Endothelial cell of umbilical vein (primary cell): ENCODE measurements around the gene COL18A1.

ENCODE experiments used
- EZH2 ChIP-seq: IDR thresholded peaks from 2 replicates; pipeline ENCODE4 v1.6.1; 2012; ENCODE audit warnings: borderline replicate concordance, low read depth, mild to moderate bottlenecking, moderate library complexity, low read length, inconsistent platforms; ENCODE audit not compliant: severe bottlenecking
- FOS ChIP-seq: IDR thresholded peaks from 2 replicates; pipeline ENCODE4 v1.6.1; 2011; ENCODE audit warnings: mild to moderate bottlenecking, low read length, moderate library complexity, borderline replicate concordance; ENCODE audit not compliant: insufficient read depth
- GATA2 ChIP-seq: IDR thresholded peaks from 2 replicates; pipeline ENCODE4 v1.7.0; 2011; ENCODE audit warnings: low read depth, mild to moderate bottlenecking, moderate library complexity, mixed read lengths, low read length; ENCODE audit not compliant: insufficient read length, insufficient read depth
- POLR2A ChIP-seq: IDR thresholded peaks from 2 replicates; pipeline ENCODE4 v1.6.1; 2012; ENCODE audit warnings: low read depth, mild to moderate bottlenecking, control low read depth, low read length
- POLR2AphosphoS5 ChIP-seq: IDR thresholded peaks from 2 replicates; pipeline ENCODE4 v1.6.1; 2012; ENCODE audit warnings: low read depth, mild to moderate bottlenecking, control low read depth, low read length, moderate library complexity; ENCODE audit not compliant: insufficient read depth
- TF ChIP-seq, protein P1 (sequence below), 2 donors: IDR thresholded peaks; 1 replicate in 1 of 2; 2 replicates in 1 of 2; pipeline ENCODE4 v1.5.1; 2011; ENCODE audit warnings: low read length in 2 of 2, mild to moderate bottlenecking in 2 of 2, moderate library complexity in 2 of 2, control low read depth in 1 of 2, inconsistent platforms in 1 of 2, low read depth in 1 of 2; ENCODE audit not compliant: insufficient read depth in 1 of 2; ENCODE audit errors: extremely low read depth in 1 of 2
- TF ChIP-seq, protein P2 (sequence below): IDR thresholded peaks from 2 replicates; pipeline ENCODE4 v1.6.1; 2011; ENCODE audit not compliant: insufficient read depth, insufficient read length

DNA sequence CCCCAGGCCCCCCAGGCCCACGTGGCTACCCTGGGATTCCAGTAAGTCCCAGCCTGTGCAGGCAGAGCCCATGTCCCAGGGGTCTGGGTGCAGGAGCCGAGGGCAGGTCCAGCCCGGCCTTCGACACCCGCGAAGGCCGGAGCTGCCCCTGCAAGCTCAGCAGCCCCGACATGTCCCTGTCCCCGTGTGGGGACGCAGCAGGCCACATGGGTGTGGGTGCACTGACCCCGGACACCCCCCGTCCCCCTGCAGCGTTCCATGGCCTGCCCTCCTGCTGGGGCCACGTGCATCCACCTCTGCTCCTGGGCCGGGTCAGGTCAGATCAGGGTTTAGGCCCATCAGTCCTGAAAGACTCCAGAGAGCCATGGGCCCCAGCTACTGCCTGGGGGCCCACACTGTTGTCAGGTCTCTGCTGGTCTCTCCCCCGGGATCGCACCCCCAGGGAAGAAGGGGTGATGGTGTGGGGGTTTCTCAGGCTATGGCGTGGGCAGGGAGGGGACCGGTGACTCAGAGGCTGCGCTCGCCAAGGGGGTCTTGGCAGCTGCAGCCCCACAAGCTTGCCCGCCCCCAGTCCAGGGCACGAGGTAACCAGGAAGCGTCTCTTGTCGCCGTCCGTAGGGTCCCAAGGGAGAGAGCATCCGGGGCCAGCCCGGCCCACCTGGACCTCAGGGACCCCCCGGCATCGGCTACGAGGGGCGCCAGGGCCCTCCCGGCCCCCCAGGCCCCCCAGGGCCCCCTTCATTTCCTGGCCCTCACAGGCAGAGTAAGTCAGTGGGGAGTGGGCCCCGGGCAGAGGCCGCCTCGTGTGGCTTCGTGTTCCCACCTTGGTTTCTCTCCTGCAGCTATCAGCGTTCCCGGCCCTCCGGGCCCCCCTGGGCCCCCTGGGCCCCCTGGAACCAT is 99.8 kb downstream of the COL18A1 start:
- TF ChIP-seq, protein P1, sequence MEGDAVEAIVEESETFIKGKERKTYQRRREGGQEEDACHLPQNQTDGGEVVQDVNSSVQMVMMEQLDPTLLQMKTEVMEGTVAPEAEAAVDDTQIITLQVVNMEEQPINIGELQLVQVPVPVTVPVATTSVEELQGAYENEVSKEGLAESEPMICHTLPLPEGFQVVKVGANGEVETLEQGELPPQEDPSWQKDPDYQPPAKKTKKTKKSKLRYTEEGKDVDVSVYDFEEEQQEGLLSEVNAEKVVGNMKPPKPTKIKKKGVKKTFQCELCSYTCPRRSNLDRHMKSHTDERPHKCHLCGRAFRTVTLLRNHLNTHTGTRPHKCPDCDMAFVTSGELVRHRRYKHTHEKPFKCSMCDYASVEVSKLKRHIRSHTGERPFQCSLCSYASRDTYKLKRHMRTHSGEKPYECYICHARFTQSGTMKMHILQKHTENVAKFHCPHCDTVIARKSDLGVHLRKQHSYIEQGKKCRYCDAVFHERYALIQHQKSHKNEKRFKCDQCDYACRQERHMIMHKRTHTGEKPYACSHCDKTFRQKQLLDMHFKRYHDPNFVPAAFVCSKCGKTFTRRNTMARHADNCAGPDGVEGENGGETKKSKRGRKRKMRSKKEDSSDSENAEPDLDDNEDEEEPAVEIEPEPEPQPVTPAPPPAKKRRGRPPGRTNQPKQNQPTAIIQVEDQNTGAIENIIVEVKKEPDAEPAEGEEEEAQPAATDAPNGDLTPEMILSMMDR (IDR thresholded peaks at IDR 0.05; ENCODE audit: extremely low read depth in 1 of 2, insufficient read depth in 1 of 2, low read depth in 1 of 2, low read length in 2 of 2), result no peak
- no peak for TF ChIP-seq POLR2A
- TF ChIP-seq EZH2, result no peak
- no peak for TF ChIP-seq POLR2AphosphoS5
- TF ChIP-seq, protein P2, sequence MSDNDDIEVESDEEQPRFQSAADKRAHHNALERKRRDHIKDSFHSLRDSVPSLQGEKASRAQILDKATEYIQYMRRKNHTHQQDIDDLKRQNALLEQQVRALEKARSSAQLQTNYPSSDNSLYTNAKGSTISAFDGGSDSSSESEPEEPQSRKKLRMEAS, result no peak
- TF ChIP-seq GATA2, result no peak
- no peak for TF ChIP-seq FOS
